ENCODE results near the gene RTKN.

The RTKN gene

DNA sequence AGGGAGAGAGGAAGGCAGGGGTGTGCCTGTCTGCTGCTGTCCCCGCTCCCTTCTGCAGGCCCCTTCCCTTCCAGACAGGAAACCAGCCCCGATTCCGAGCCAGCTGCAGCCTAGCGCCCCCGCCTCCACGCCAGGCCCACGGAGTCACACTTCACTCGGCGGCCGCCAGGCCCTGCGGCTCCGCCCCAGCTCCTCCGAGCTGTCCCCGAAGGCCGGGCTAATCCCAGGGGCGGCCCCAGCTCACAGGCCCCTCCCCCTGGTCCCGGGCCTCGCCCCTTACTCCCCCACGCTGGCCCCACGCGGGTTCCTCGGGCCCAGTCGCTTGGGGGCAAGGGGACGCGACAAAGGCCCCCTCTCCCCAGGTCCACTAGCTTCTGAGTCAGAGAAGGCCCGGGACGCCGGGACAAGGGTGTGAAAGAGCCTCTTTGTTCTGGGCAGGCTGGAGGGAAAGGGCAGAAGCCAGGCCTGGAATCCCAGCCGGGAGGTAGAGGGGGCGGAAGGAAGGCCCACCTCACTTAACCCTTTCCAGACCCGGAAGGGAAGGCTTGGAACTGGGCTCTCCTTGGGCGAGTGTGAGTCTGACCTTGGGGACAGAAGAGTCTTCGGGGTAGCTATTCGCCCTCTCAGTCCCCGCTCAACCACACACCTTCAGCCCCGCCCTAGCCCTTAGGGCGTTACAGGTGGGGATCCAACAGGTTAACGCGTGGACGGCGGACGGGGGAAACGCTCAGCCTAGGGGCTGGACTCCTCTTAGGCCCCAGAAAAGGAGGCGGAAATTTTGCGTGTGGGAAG is 1.2 kb downstream of the RTKN start:
- Histone ChIP-seq H3K36me3 (ENCODE audit: control insufficient read depth, insufficient read depth, low read length) (no peaks in the 10 kb centered on the region), H3K27me3 (ENCODE audit: control insufficient read depth, insufficient read depth, low read length) (peaks cover 9% of the 10 kb centered on the region), H3K4me3 (ENCODE audit: low read length) (peak overlapping the region; percentile 63), H3K4me1 (ENCODE audit: control insufficient read depth, insufficient read depth, low read length) (peaks cover 33% of the 10 kb centered on the region), H3K9me3 (ENCODE audit: control insufficient read depth, low read length) (no peaks in the 10 kb centered on the region), H3K9ac (ENCODE audit: low read length) (peak overlapping the region; percentile 77)

DNA sequence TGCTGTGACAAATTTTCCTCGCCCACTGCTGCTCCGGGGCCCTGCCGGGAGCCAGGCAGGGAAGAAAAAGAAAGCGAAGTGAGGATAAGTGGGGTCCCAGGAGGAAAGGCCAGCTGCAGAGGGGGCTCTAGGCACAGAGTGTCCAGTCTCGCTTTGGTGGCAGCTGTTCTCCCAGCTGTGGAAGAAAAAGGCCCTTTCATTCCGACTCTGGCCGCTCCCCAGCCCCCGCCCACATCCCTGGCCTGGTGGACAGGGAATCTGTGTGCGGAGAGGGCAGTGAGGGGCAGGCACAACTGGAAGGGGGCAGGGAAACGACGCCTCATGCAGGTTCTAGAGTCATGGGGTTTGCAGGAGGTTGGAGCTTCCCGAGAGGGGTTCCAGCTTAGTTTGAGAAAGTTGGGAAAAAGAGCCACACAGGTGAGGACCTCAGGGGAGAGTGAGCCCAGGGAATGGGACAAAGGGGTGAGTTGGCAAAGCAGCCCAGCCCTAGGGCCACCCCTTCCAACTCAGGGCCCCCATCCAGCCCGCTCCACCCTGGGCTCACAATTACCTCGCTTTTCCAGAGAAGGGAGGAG is 1.8 kb downstream of the RTKN start:
- H3K4me1 ChIP-seq (ENCODE audit: control insufficient read depth, insufficient read depth, low read length): peaks cover 33% of the 10 kb centered on the region

DNA sequence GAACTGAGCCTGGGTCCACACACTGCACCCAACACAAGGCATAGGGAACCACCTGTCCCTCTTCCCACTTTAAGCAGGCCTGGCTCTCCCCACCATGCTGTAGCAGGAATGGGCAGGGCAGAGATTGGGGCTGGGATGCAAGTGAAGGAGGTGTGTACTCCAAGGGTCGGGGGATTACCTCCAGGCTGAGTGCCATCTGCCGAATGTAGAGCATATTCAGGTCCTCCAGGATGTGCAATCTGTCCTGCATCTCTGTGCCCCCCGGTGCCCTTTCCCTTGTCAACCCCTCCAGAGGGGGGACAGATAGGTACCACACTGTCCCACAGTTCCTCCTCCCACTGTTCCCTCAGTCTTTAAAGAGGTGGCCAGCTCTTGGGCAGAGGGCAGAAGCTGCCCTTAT is 2.4 kb downstream of the RTKN start:
- Histone ChIP-seq H3K9me3 (ENCODE audit: control insufficient read depth, low read length) (no peaks in the 10 kb centered on the region), H3K27me3 (ENCODE audit: control insufficient read depth, insufficient read depth, low read length) (peaks cover 9% of the 10 kb centered on the region), H3K36me3 (ENCODE audit: control insufficient read depth, insufficient read depth, low read length) (no peaks in the 10 kb centered on the region), H3K4me3 (ENCODE audit: low read length) (no peak overlapping the region), H3K4me1 (ENCODE audit: control insufficient read depth, insufficient read depth, low read length) (peaks cover 33% of the 10 kb centered on the region), H3K9ac (ENCODE audit: low read length) (peak overlapping the region; percentile 77)

More for the DNA sequence above, 1.8 kb downstream of the RTKN start:
- Histone ChIP-seq H3K9ac (ENCODE audit: low read length) (peak overlapping the region; percentile 77), H3K36me3 (ENCODE audit: control insufficient read depth, insufficient read depth, low read length) (no peaks in the 10 kb centered on the region), H3K27me3 (ENCODE audit: control insufficient read depth, insufficient read depth, low read length) (peaks cover 9% of the 10 kb centered on the region), H3K9me3 (ENCODE audit: control insufficient read depth, low read length) (no peaks in the 10 kb centered on the region), H3K4me3 (ENCODE audit: low read length) (peak overlapping the region; percentile 21)

DNA sequence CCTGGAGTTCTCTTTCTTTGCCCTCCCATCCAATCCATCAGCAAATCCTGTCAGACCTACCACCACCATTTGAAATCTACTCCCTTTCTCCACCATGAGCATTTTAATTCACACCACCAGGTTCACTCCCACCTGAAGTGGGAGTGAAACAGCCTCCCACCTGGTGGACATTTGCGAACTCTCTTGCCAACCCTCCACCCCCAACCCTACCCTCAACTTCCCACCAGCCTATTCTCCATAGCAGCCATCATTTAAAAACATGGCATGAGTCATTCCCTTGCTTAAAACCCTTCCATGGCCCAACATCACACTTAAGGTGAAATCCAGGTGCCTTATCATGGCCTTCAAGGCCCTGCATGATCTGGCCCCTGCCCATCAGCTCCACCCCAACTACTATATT is 3.5 kb downstream of the RTKN start:
- Histone ChIP-seq H3K27me3 (ENCODE audit: control insufficient read depth, insufficient read depth, low read length) (peaks cover 9% of the 10 kb centered on the region), H3K9me3 (ENCODE audit: control insufficient read depth, low read length) (no peaks in the 10 kb centered on the region)

DNA sequence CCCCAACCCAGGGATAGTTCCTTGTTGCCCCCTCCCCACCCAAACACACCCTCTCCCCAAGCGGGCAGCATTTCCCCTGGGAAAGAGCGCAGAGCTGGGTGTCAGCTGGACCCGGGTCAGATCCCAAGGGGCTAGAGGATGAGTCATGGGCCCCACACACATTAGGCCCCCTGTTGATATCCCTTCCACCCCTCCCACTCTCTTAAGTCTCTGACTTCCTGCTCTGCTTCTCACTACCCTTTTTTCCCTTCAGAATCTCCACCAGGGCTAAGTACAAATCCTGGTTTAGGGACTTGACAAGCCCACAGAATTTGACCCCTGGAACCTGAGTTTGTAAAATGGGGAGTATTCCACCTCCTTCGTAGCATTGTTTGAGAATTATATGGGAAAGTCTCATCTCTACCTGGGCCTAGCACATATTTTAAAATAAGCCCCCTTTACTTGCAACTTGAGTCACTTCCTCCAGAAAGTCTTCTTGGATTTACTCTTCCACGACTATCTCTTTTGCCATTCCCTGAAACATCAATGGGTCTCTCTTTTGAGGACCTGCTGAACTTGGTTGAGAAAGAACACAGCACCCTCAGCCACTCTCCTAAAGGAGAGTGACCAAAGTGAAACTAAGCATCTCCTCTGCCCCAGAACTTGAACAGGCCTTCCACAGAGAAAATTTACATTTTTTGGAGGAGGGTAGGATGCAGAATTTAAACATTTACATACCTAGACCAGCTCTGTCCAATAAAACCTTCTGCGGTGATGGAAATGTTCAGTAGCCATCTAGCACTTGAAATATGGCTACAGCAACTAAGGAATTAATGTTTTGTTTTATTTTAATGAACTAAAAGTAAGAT is 4.7 kb downstream of the RTKN start:
- no peaks in the 10 kb centered on the region for H3K9me3 ChIP-seq (ENCODE audit: control insufficient read depth, low read length)
- no peak overlapping the region for H3K9ac ChIP-seq (ENCODE audit: low read length)
- peaks cover 26% of the 10 kb centered on the region for H3K4me1 ChIP-seq (ENCODE audit: control insufficient read depth, insufficient read depth, low read length)
- H3K27me3 ChIP-seq (ENCODE audit: control insufficient read depth, insufficient read depth, low read length): peaks cover 9% of the 10 kb centered on the region
- no peaks in the 10 kb centered on the region for H3K36me3 ChIP-seq (ENCODE audit: control insufficient read depth, insufficient read depth, low read length)
- H3K4me3 ChIP-seq (ENCODE audit: low read length): no peak overlapping the region

More for the DNA sequence above, 3.5 kb downstream of the RTKN start:
- Histone ChIP-seq H3K36me3 (ENCODE audit: control insufficient read depth, insufficient read depth, low read length) (no peaks in the 10 kb centered on the region), H3K4me1 (ENCODE audit: control insufficient read depth, insufficient read depth, low read length) (peaks cover 33% of the 10 kb centered on the region), H3K9ac (ENCODE audit: low read length) (no peak overlapping the region), H3K4me3 (ENCODE audit: low read length) (no peak overlapping the region)

DNA sequence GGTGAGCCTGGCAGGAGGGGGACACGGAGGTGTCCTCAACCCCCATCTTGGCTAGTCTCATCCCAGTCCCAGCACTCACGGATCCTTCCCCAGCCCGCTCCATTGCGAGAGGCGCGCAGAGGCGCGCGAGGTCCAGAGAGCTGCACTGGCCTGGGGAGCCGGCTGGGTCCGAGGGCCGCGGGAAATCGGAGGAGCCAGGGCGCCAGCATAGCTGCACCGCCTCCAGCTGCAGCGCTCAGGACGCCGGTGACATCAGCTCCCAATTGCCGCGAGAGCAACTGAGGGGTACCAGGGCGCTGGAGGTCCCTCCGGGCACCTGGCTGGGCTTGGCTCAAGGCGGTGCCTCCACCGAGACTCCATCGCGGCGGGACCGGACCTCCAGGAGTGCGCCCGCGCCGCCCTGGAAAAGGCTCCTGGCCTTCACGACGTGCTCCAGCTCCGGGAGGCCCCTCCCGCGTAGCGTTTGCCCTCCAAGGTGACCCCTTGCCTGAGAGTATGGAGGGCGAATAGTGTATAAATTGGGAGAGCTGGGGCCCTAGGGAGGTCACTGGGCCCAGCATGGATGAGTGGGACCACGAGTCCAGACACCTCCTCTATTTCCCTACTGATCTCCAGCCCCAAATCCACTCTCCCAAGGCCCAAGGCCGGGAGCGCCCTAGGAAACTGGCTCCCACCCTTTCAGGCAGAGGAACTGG is 5.5 kb downstream of the RTKN start:
- H3K4me3 ChIP-seq (ENCODE audit: low read length): no peak overlapping the region
- no peaks in the 10 kb centered on the region for H3K36me3 ChIP-seq (ENCODE audit: control insufficient read depth, insufficient read depth, low read length)
- no peaks in the 10 kb centered on the region for H3K9me3 ChIP-seq (ENCODE audit: control insufficient read depth, low read length)
- peaks cover 6% of the 10 kb centered on the region for H3K27me3 ChIP-seq (ENCODE audit: control insufficient read depth, insufficient read depth, low read length)
- H3K4me1 ChIP-seq (ENCODE audit: control insufficient read depth, insufficient read depth, low read length): peaks cover 21% of the 10 kb centered on the region
- no peak overlapping the region for H3K9ac ChIP-seq (ENCODE audit: low read length)

DNA sequence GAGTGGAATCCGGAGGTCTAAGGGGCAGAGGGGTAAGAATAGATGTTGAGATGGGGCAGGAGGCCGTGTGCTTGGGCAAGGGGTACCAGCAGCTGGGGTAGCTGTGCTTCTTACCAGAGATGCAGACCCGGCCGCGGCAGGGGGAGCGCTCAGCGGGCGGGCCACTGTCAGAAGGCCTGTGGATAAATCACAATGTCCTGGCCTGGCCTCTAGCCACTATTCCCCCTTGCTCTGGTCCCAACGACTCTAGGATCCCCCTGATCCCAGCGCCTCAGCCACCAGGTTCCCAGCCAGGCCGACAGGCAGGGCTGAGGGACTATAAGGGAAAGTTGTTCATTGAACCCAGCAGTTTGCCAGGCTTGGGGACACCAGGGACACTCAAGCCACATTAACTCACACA is 11.2 kb downstream of the RTKN start:
- Histone ChIP-seq H3K9ac (ENCODE audit: low read length) (no peak overlapping the region), H3K4me1 (ENCODE audit: control insufficient read depth, insufficient read depth, low read length) (peaks cover 16% of the 10 kb centered on the region), H3K9me3 (ENCODE audit: control insufficient read depth, low read length) (no peaks in the 10 kb centered on the region), H3K36me3 (ENCODE audit: control insufficient read depth, insufficient read depth, low read length) (peaks cover 5% of the 10 kb centered on the region), H3K4me3 (ENCODE audit: low read length) (no peak overlapping the region), H3K27me3 (ENCODE audit: control insufficient read depth, insufficient read depth, low read length) (no peaks in the 10 kb centered on the region)

DNA sequence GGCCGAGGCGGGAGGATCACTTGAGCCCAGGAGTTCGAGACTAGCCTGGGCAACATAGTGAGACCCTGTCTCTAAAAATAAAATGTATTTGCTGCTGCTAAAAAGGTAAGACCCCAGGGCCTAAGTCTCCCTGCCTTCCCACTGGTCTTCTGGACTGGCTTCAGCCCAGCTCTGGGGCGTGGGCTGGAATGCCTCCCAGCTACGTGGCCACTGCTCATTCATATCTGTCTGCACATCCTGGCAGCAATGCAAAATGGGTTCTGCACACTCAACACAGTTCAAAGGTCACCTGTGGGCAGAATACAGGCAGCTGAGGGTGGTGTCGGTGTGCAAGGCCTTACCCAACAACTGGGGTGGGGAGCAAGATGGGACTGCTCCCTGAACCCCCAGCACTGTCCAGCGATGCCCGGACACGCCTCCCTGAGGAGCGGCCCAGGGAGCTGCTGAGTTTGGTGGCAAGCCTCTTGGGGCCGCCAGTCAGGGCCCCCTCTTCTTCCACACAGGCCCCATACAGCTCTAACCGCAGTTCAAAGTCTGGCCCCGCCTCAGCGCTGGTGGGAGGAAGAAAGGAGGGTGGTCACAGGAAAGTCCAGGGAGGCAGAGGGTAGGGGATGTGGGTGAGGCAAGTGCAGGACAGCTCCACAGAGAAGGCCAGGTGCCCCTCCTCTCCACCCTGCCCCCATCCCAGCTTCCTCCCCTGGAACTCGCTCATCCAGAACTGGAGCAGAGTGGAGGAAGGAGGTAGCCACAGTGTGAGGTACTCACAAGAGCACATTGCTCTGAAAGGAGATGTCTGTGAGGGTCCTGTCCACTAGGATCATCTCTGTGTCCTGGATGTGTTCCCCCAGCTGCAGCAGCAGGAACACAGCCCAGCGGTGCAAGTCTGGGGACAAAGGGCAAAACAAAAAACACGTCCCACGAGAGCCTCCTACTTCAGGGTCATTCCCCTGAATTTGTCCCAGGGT is 12.0 kb downstream of the RTKN start:
- Histone ChIP-seq H3K9ac (ENCODE audit: low read length) (no peak overlapping the region), H3K4me3 (ENCODE audit: low read length) (no peak overlapping the region), H3K9me3 (ENCODE audit: control insufficient read depth, low read length) (no peaks in the 10 kb centered on the region), H3K36me3 (ENCODE audit: control insufficient read depth, insufficient read depth, low read length) (peaks cover 5% of the 10 kb centered on the region), H3K4me1 (ENCODE audit: control insufficient read depth, insufficient read depth, low read length) (peaks cover 16% of the 10 kb centered on the region), H3K27me3 (ENCODE audit: control insufficient read depth, insufficient read depth, low read length) (no peaks in the 10 kb centered on the region)

DNA sequence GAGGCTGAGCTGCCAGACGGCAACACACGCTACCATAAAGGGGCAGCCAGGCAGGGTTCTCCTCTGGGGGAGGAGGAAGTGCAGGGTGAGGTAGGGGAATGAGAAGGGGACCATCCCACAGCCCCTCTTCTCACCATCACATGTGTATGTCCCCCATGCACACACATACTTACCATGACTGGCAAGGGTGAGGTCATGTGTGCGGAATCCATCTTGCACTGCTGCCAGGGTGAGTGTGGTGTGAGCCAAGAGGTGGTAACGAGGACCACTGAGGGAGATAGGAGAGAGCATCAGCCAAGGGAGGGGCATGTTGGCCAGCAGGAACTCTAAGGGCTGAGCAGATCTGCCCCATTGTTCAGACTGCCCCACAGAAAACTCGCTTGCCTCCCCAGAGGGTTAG is 13.1 kb downstream of the RTKN start:
- H3K4me1 ChIP-seq (ENCODE audit: control insufficient read depth, insufficient read depth, low read length): peaks cover 16% of the 10 kb centered on the region
- no peak overlapping the region for H3K4me3 ChIP-seq (ENCODE audit: low read length)
- H3K36me3 ChIP-seq (ENCODE audit: control insufficient read depth, insufficient read depth, low read length): peaks cover 5% of the 10 kb centered on the region
- no peak overlapping the region for H3K9ac ChIP-seq (ENCODE audit: low read length)
- no peaks in the 10 kb centered on the region for H3K9me3 ChIP-seq (ENCODE audit: control insufficient read depth, low read length)
- no peaks in the 10 kb centered on the region for H3K27me3 ChIP-seq (ENCODE audit: control insufficient read depth, insufficient read depth, low read length)

DNA sequence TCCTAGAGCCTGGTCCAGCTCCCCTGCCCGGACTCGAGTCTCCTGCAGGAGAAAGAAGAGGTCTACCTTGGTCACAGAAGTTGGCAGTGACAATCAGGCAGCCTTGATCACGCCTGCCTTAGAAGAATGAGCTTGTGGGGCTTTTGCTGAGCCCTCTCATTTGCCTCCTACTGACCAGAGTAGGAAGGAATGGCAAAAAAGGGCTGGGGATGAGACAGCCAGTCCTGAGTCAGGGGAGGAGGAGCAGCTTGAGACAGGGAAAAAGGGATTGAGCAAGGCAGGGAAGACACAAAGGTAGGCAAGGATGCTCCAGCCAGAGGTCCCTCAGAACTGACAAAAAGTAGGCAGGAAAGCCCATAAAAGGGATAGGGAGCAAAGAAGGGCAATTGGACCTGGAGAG is 14.2 kb downstream of the RTKN start:
- no peaks in the 10 kb centered on the region for H3K27me3 ChIP-seq (ENCODE audit: control insufficient read depth, insufficient read depth, low read length)
- H3K36me3 ChIP-seq (ENCODE audit: control insufficient read depth, insufficient read depth, low read length): peaks cover 5% of the 10 kb centered on the region
- no peaks in the 10 kb centered on the region for H3K9me3 ChIP-seq (ENCODE audit: control insufficient read depth, low read length)
- no peak overlapping the region for H3K9ac ChIP-seq (ENCODE audit: low read length)
- H3K4me1 ChIP-seq (ENCODE audit: control insufficient read depth, insufficient read depth, low read length): peaks cover 16% of the 10 kb centered on the region
- no peak overlapping the region for H3K4me3 ChIP-seq (ENCODE audit: low read length)

DNA sequence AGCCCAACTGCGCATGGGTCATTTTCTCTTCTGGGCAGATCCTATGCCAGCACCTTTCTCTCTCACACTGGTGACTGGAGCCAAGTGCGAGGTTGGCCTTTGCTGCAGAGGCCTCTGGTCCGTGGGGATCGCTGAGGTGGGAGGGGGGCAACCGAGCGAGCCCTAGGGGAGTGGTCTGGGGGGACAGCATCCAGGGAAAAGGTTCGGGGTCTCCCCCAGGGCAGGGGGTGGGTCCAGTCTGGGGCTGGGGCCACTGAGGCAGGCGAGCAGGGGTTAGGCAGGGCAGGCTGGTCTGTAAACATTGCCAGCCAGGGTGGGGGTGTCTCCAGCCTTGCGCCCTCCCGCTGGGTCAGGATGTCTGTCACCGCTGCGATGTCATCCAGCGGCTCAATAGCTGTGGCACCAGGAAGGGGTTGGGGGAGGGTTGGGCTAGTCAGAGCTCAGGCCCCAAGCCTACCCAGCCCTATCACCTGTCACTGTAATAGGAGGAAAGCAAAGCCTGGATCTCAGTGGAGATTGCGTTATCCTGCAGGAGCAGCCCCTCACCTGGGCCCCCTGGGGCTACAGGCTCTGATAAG is 15.5 kb downstream of the RTKN start:
- Histone ChIP-seq H3K4me3 (ENCODE audit: low read length) (no peak overlapping the region), H3K36me3 (ENCODE audit: control insufficient read depth, insufficient read depth, low read length) (peaks cover 5% of the 10 kb centered on the region), H3K4me1 (ENCODE audit: control insufficient read depth, insufficient read depth, low read length) (peaks cover 23% of the 10 kb centered on the region), H3K9ac (ENCODE audit: low read length) (no peak overlapping the region), H3K9me3 (ENCODE audit: control insufficient read depth, low read length) (no peaks in the 10 kb centered on the region), H3K27me3 (ENCODE audit: control insufficient read depth, insufficient read depth, low read length) (no peaks in the 10 kb centered on the region)

All from mucosa of stomach (tissue), 1 donor.